ENCODE results near the gene CENPX. TPM values are rescaled to one million over a fixed set of nuclear protein-coding genes. Genes with fewer than 3 reads are reported as not detected.

CENPX gene
- total and polyA plus RNA-seq, 2 of the 13 experiments (the other 11 are each of a cell fraction or from before 2014, with no cell fraction given): 92.7 to 170 TPM

- TF ChIP-seq ZFP91 (CRISPR knock-in tag; IDR thresholded peaks at IDR 0.05; ENCODE audit: borderline replicate concordance) (peak; percentile 60; the same call in 1 of the 2 replicates), SAFB2 (CRISPR knock-in tag; IDR thresholded peaks at IDR 0.05; ENCODE audit: borderline replicate concordance, low read depth) (no peak), GABPA (IDR thresholded peaks at IDR 0.05; ENCODE audit: low read depth, low read length) (no peak), GABPA (CRISPR knock-in tag; IDR thresholded peaks at IDR 0.05; ENCODE audit: low read depth) (peak; percentile 63), IRF2 (CRISPR knock-in tag; IDR thresholded peaks at IDR 0.05) (0 out of 2 replicates have a peak, but pooled peaks have one; percentile 17), CBFB (CRISPR knock-in tag; IDR thresholded peaks at IDR 0.05) (0 out of 2 replicates have a peak, but pooled peaks have one; percentile 46), IRF1 (CRISPR knock-in tag; IDR thresholded peaks at IDR 0.05; ENCODE audit: low read depth) (no peak), IKZF4 (CRISPR knock-in tag; IDR thresholded peaks at IDR 0.05; ENCODE audit: borderline replicate concordance, low read depth, not compliant biosample characterization) (no peak), CSRNP1 (CRISPR knock-in tag; IDR thresholded peaks at IDR 0.05) (peak; percentile 54; the same call in 1 of the 2 replicates), SRF (IDR thresholded peaks at IDR 0.05; ENCODE audit: low read depth, low read length) (no peak), SMYD3 (CRISPR knock-in tag; IDR thresholded peaks at IDR 0.05) (no peak), RXRB (CRISPR knock-in tag; IDR thresholded peaks at IDR 0.05; ENCODE audit: borderline replicate concordance) (0 out of 2 replicates have a peak, but pooled peaks have one; percentile 18), SMAD1 (CRISPR knock-in tag; IDR thresholded peaks at IDR 0.05; ENCODE audit: borderline replicate concordance, low read depth) (no peak), CCDC6 (CRISPR knock-in tag; IDR thresholded peaks at IDR 0.05) (peak; percentile 48; the same call in 1 of the 2 replicates), HNF1B (CRISPR knock-in tag; IDR thresholded peaks at IDR 0.05) (no peak), THYN1 (CRISPR knock-in tag; IDR thresholded peaks at IDR 0.05; ENCODE audit: borderline replicate concordance, low read depth) (no peak), ZNF615 (CRISPR knock-in tag; IDR thresholded peaks at IDR 0.05; ENCODE audit: borderline replicate concordance) (no peak), SSRP1 (CRISPR knock-in tag; IDR thresholded peaks at IDR 0.05) (peak; percentile 25), ATF7-NPFF (CRISPR knock-in tag; IDR thresholded peaks at IDR 0.05; ENCODE audit: low read depth) (0 out of 2 replicates have a peak, but pooled peaks have one; percentile 20), ZNF704 (CRISPR knock-in tag; IDR thresholded peaks at IDR 0.05; ENCODE audit: borderline replicate concordance) (peak; percentile 18; the same call in 1 of the 2 replicates)
Measured at GRCh38 chr17:81996757-81997441, 25.8 kb downstream of the CENPX start (continued).

All from HepG2 (cell line).